ENCODE measurements around the gene PDZD11.

- TF ChIP-seq, protein P1, sequence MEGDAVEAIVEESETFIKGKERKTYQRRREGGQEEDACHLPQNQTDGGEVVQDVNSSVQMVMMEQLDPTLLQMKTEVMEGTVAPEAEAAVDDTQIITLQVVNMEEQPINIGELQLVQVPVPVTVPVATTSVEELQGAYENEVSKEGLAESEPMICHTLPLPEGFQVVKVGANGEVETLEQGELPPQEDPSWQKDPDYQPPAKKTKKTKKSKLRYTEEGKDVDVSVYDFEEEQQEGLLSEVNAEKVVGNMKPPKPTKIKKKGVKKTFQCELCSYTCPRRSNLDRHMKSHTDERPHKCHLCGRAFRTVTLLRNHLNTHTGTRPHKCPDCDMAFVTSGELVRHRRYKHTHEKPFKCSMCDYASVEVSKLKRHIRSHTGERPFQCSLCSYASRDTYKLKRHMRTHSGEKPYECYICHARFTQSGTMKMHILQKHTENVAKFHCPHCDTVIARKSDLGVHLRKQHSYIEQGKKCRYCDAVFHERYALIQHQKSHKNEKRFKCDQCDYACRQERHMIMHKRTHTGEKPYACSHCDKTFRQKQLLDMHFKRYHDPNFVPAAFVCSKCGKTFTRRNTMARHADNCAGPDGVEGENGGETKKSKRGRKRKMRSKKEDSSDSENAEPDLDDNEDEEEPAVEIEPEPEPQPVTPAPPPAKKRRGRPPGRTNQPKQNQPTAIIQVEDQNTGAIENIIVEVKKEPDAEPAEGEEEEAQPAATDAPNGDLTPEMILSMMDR (IDR thresholded peaks at IDR 0.05), result peak; percentile 46 to 54 (median 50)
- no peak for TF ChIP-seq POLR2A (IDR thresholded peaks at IDR 0.05)
Measured at GRCh38 chrX:70262952-70263567, 26.7 kb downstream of the PDZD11 start.
